Right lung (tissue), 5 donors: ENCODE results near the gene DYDC2. TPM values are rescaled to one million over a fixed set of nuclear protein-coding genes. Genes with fewer than 3 reads are reported as not detected.

Experiments used
- DNase-seq, 2 donors: peaks; one replicate each; pipeline ENCODE4 v3.0.0-alpha.2; 2013
- polyA plus RNA-seq, 5 donors: library from polyadenylated mRNA; unstranded; fragments of 120-200 nt; gene quantifications; one replicate each; pipeline versions ENCODE4 v1.2.1 to v1.2.3, GENCODE V29; 2013; ENCODE audit warnings: inconsistent platforms in 1 of 5, low replicate concordance in 1 of 5; ENCODE audit not compliant: insufficient read length in 5 of 5, insufficient read depth in 1 of 5

Gene DYDC2
- polyA plus RNA-seq, 5 donors = 0.69 to 5.2 (median 3.7) TPM

GRCh38 chr10:80365510-80365909 is 8.9 kb downstream of the DYDC2 start:
- no peak for DNase-seq

DNA sequence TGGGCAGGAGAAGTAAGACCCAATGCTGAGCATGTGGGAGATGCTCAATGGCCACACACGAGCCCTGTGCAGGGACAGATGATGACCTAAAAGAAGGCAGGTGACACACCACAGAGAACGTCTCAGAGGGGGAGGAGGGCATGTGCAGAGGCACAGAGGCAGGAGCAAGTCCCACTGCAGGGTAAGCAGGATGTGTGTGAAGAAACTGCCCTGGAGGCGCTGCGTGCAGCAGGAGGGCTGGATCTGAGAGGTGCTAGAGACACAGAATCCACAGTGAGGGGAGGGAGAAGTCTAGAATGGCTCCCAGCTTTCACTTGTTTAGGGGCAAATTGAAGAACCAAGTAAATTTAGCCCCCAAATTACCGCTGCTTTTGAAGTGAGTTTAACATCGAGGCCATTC is 14.9 kb downstream of the DYDC2 start:
- no peak for DNase-seq

- DNase-seq = no peak
Measured at GRCh38 chr10:80372675-80373074, 16.1 kb downstream of the DYDC2 start.

- DNase-seq = no peak
Measured at GRCh38 chr10:80373502-80373901, 16.9 kb downstream of the DYDC2 start.

DNA sequence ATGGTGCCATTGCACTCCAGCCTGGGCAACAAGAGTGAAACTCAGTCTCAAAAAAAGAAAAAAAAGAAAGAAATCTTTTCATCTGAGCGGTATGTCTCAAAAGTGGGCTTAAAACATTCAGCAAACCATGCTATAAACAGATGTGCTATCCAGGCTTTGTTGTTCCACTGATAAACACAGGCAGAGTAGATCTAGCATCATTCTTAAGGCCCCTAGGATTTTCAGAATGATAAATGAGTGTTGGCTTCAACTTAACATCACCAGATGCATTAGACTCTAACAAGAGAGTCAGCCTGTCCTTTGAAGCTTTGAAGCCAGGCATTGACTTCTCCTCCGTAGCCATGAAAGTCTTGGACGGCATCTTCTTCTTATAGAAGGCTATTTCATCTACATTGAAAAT is 23.1 kb downstream of the DYDC2 start:
- no peak for DNase-seq

DNA sequence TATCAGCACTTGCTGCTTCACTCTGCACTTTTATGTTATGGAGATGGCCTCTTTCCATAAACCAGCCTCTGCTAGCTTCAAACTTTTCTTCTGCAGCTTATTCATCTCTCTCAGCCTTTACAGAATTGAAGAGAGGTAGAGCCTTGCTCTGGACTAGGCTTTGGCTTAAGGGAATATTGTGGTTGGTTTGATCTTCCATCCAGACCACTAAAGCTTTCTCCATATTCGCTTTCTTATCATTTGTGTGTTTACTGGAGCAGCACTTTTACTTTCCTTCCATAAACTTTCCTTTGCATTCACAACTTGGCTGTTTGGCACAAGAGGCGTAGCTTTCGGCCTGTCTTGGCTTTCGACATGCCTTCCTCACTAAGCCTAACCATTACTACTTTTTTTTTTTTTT is 23.6 kb downstream of the DYDC2 start:
- no peak for DNase-seq

DNA sequence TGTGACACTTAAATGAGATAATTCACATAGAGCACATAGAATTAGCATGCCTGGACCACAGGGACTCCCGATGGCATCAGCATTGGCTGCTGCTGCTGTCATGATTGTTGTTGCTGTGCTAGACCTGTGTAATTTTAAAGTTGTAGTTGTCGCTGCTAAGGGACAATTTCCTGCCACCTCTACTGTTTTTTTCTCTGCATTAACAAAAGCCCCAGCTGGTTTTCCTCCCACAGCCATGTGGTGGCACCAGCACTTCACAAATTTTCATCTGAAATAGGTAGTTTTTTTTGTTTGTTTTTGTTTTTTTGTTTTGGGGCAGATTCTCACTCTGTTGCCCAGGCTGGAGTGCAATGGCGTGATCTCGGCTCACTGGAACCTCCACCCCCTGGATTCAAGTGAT is 26.4 kb downstream of the DYDC2 start:
- DNase-seq = peak; percentile 34 to 40

DNA sequence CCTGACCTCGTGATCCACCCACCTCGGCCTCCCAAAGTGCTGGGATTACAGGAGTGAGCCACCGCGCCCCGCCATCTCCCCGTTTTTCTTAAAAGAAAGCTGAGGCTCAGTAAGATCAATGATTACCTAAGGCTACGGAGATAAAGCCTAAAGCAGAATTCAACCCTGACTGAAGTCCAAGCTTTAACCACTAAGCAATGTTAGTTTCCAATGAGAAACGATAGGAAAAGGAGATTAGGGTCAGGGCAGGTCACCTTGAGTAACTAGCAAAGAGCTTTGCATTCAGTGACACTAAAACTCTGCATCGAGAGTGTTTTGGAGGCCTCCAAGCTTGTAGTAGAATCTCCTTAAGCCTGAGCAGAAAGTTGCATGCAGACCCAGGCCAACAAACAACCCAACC is 34.2 kb downstream of the DYDC2 start:
- DNase-seq = no peak

- DNase-seq = peak in 1 of 2 donors; percentile 52
Measured at GRCh38 chr10:80392250-80392649, 35.7 kb downstream of the DYDC2 start.

GRCh38 chr10:80394358-80394916 is 37.9 kb downstream of the DYDC2 start:
- DNase-seq = no peak

DNA sequence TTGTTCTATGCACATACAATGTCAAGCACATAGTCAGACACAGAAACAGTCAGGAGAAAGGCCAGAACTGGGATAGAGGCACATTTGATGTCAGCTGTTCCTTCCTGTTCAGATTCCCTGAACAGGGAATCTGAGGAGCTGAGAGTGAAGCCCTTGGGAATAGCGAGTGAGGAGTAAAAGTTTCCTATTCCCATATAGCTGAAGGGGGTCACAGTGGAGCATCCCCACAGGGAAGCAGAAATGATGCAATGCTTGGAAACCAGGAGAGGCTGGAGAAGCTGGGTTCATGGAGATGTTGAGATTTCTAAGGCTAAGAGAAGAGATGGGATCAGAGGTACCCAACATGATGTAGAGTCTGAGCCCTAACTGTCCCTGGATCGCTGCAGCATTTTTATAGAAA is 40.4 kb downstream of the DYDC2 start:
- DNase-seq = no peak

DNA sequence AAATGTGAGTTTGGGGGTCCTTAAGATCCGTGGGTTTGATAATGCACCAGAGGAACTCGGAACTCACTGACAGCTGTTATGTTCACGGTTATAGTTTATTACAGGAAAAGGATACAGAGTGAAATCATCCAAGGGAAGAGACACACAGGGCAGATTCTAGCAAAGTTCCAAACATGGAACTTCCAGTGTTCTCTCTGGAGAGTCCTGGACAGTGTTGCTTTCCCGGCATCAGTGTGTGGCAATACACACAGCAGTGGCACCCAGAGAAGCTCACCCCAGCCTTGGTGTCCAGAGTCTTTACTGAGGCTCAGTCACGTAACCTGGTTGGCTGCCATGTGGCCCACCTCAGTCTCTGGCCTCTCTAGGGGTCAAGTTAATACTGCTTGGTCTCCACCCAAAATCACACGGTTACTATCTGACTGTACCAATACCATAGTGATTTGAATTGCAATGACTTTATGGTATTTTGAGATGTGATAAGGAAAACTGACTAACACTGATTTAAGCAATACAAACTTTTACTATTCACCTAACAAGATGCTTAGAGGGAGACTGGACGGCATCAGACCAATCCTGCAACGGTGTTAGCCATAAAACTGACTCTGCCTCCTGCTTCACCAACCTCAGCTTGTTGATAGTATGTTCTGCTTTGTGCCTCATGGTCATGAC is 43.7 kb downstream of the DYDC2 start:
- no peak for DNase-seq

- no peak for DNase-seq
Measured at GRCh38 chr10:80405035-80405434, 48.5 kb downstream of the DYDC2 start.

- no peak for DNase-seq
Measured at GRCh38 chr10:80405626-80406025, 49.0 kb downstream of the DYDC2 start.

- DNase-seq = no peak
Measured at GRCh38 chr10:80406204-80406603, 49.6 kb downstream of the DYDC2 start.

DNA sequence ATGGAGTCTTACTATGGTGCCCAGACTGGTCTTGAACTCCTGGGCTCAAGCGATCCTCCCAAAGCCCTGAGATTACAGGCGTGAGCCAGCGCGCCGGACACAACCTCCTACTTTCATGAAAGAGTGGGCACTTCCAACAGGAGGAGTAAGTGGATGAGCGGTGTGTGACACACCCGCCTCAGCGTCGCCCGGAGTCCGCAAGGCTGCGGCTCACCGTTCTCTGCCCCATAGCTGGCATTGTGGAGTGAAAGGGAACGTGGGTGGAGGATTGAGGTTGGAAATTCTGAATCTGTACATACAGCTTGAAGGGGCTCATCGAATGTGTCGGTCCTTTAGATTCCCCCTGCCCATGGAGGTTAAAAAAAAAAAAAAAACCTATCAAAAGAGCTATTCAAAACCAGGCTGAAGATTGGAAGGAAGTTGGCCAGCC is 51.2 kb downstream of the DYDC2 start:
- no peak for DNase-seq

- peak; percentile 80 for DNase-seq
Measured at GRCh38 chr10:80408242-80409101, 51.9 kb downstream of the DYDC2 start, which contains the start of gene PRXL2A. Gene PRXL2A, plus strand, starts transcription at chr10:80408551. Its CDS starts 11,917 bp downstream, at chr10:80420468.

DNA sequence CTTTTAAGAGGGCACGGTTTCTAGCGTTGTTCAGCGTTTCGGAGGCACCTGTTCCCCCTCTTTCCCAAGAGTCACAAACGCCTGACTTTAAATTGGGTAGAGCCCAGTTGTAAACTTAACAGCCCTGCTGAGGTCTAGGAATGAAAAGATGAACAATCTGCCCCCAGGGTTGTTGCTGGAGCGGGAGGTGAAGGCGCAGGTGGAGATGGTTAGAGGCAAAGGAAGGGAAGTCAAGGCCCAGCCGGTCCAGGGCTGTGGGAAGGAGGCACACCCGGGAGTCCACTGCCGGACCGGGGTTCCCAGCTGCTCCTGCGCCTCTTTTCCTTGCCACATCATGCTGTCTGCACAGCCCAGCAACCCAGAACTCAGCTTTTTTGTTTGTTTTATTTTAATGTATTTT is 52.5 kb downstream of the DYDC2 start:
- no peak for DNase-seq

GRCh38 chr10:80410122-80410521 is 53.5 kb downstream of the DYDC2 start:
- DNase-seq = no peak

GRCh38 chr10:80410578-80411145 is 54.1 kb downstream of the DYDC2 start:
- DNase-seq = no peak

DNA sequence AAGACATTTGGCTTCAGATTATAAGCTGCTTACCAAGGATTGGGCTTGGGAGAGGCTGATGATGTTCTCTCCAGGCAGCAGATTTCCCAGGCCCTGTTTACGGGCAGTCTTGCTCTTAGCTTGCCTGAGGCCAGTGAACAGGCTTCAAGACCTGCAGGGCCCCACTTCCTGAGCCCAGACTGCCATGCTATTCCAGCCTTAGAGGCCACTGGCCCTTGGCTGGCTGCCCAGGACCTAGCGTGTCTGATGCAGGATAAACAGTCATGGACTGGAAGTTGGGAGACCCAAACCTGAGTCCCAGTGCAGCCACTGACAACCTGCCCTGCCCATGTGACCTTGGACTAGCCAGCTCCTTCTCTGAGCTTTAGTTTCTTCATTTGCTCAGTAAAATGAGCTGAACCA is 54.7 kb downstream of the DYDC2 start:
- DNase-seq = no peak

DNA sequence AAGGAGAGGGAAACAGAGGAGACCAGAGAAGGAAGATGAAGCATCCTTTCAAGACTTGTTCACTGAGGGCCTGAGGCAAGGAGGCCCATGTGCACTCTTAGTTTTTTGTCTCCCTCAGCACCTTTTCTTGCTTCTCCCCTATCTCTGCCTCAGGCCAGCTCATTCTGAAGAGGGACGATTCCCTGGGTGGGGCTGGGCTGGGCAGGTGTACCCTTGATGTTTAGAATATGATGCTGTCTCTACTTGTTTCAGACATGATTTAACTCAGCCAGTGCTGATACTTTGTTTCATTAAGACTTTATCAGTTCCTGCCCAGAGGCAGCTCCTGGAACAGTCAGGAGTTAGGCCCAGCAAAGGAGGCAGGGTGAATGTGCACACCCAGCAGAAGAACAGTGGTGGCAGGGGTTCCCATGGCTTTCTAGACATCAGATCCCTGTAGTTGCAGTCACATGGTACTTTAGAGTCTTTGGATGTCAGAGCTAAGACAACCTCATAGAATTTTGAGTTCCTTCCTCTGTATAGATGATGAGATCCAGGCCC is 55.2 kb downstream of the DYDC2 start:
- DNase-seq = no peak
